ENCODE measurements around the gene MTCL1. TPM values are rescaled to one million over a fixed set of nuclear protein-coding genes. Genes with fewer than 3 reads are reported as not detected.

MTCL1 gene
- total and polyA plus RNA-seq, 9 of the 15 experiments (the other 6 are each of a cell fraction or from before 2014, with no cell fraction given): 0.21 to 7.4 (median 3.7) TPM

GRCh38 chr18:8730080-8730827, 24.9 kb downstream of the MTCL1 start (continued):
- TF ChIP-seq CXXC5 (CRISPR knock-in tag; IDR thresholded peaks at IDR 0.05) (peak; percentile 80), NR4A1 (CRISPR knock-in tag; IDR thresholded peaks at IDR 0.05) (no peak), NR4A1 (tag; IDR thresholded peaks at IDR 0.05) (no peak), ZBTB26 (CRISPR knock-in tag; IDR thresholded peaks at IDR 0.05) (no peak), CC2D1A (IDR thresholded peaks at IDR 0.05) (no peak), GABPA (tag; conservative IDR thresholded peaks at IDR 0.05; ENCODE audit: low read depth) (peak; percentile 56), RCOR1 (IDR thresholded peaks at IDR 0.05; ENCODE audit: borderline replicate concordance in 1 of 2, low read depth in 2 of 2, low read length in 2 of 2) (peak in 1 of 2 experiments; percentile 87; a peak in 2 of 4 replicates), CHAMP1 (IDR thresholded peaks at IDR 0.05) (no peak), ZNF444 (CRISPR knock-in tag; IDR thresholded peaks at IDR 0.05) (no peak), SMAD4 (CRISPR knock-in tag; conservative IDR thresholded peaks at IDR 0.05) (peak; percentile 53; the same call in 1 of the 2 replicates), MXI1 (IDR thresholded peaks at IDR 0.05; ENCODE audit: low read depth, low read length) (no peak), BACH1 (tag; IDR thresholded peaks at IDR 0.05) (no peak), DIDO1 (tag; IDR thresholded peaks at IDR 0.05; ENCODE audit: low read depth) (no peak), HNRNPUL1 (IDR thresholded peaks at IDR 0.05; ENCODE audit: low read length) (no peak), ATF1 (CRISPR knock-in tag; IDR thresholded peaks at IDR 0.05) (no peak), ATF1 (tag; IDR thresholded peaks at IDR 0.05) (peak; percentile 79), ETS1 (conservative IDR thresholded peaks at IDR 0.05; ENCODE audit: control insufficient read depth, low read depth, low read length) (peak; percentile 24; the same call in 1 of the 2 replicates), DLX4 (CRISPR knock-in tag; IDR thresholded peaks at IDR 0.05) (no peak), KDM4B (IDR thresholded peaks at IDR 0.05; ENCODE audit: borderline replicate concordance in 2 of 2, low read depth in 1 of 2) (no peak), CBFA2T2 (conservative IDR thresholded peaks at IDR 0.05) (peak; percentile 87), GTF2E2 (tag; IDR thresholded peaks at IDR 0.05) (no peak), KDM5B (IDR thresholded peaks at IDR 0.05; ENCODE audit: insufficient replicate concordance, low read depth, low read length) (peak; percentile 27)

Measured in K562 (cell line).